Heart right ventricle (tissue), 16 donors: ENCODE data around the gene MYO1E. TPM values are rescaled to one million over a fixed set of nuclear protein-coding genes. Genes with fewer than 3 reads are reported as not detected.
A peak's percentile ranks its signal among the peaks of the same experiment; 100 is the strongest.

ENCODE experiments used
- ATAC-seq, 8 donors: fragments of 200-7000 bp; cut with Tn5 transposase; one replicate each; pipeline ENCODE4 v1.9.1; 2020; ENCODE audit warnings: mild to moderate bottlenecking in 8 of 8, moderate library complexity in 8 of 8, moderate number of reproducible peaks in 1 of 8
- DNase-seq, 2 donors: peaks; one replicate each; pipeline ENCODE4 v3.0.0-alpha.2; 2020
- H3K27ac ChIP-seq, 10 donors: fragments of 200-600 bp; sonication (generic) in 2 of 10; one replicate each; pipeline versions ENCODE4 v1.5.0 to v1.8.0; 2020 to 2022; ENCODE audit warnings: mild to moderate bottlenecking in 3 of 10
- H3K27me3 ChIP-seq, 7 donors: fragments of 200-600 bp; one replicate each; pipeline ENCODE4 v1.8.0; 2021 to 2022; ENCODE audit warnings: mild to moderate bottlenecking in 2 of 7
- H3K36me3 ChIP-seq, 9 donors: fragments of 200-600 bp; sonication (generic) in 1 of 9; one replicate each; pipeline versions ENCODE4 v1.5.0 to v1.8.0; 2020 to 2022; ENCODE audit warnings: mild to moderate bottlenecking in 2 of 9
- H3K4me1 ChIP-seq, 9 donors: fragments of 200-600 bp; sonication (generic) in 1 of 9; one replicate each; pipeline versions ENCODE4 v1.5.0 to v1.8.0; 2020 to 2022; ENCODE audit warnings: mild to moderate bottlenecking in 4 of 9
- H3K4me3 ChIP-seq, 10 donors: fragments of 200-600 bp; sonication (generic) in 2 of 10; one replicate each; pipeline versions ENCODE4 v1.5.0 to v1.8.0; 2020 to 2022; ENCODE audit warnings: mild to moderate bottlenecking in 7 of 10, moderate library complexity in 2 of 10
- H3K9me3 ChIP-seq, 11 donors: fragments of 200-600 bp in 10 of 11; sonication (generic) in 2 of 11; one replicate each; pipeline versions ENCODE4 v1.5.0 to v1.8.0; 2013 to 2022; ENCODE audit warnings: mild to moderate bottlenecking in 2 of 11, control low read depth in 1 of 11, moderate library complexity in 1 of 11
- WGBS, 2 donors: extraction: QIAGEN DNeasy Blood & Tissue Kit; methylation state at CpG; one replicate each; pipeline ENCODE4 v1.1.7; 2013; ENCODE audit warnings: inconsistent platforms in 1 of 2; 5-methylcytosine and 5-hydroxymethylcytosine counted together
- intact Hi-C, 10 donors: fragments of 100-400 bp; cut with DNase I; formaldehyde crosslinking; loops; one replicate each; pipeline versions ENCODE4 v1.11.1 to v1.14.2; 2022
- long read RNA-seq, 3 donors: library from polyadenylated mRNA; unstranded; transcript quantifications; one replicate each; pipeline ENCODE4 v2.0.0, GENCODE V29; 2020 to 2021
- polyA plus RNA-seq, 2 donors: library from polyadenylated mRNA; stranded (reverse); fragments of 200-250 nt; gene quantifications; one replicate each; pipeline ENCODE4 v1.2.3, GENCODE V29; 2013
- total RNA-seq, 10 donors: library from RNA; stranded (reverse); fragmentation: NEBNext Ultra II Directional in 3 of 10; extraction: Animal tissue kit (Norgen Biotek cat#: 25700) in 3 of 10; gene quantifications; one replicate each; pipeline versions ENCODE4 v1.2.1 to v1.2.4, GENCODE V29; 2021 to 2023
- TF ChIP-seq, protein P1 (sequence below), 9 donors: fragments of 200-600 bp; sonication (generic) in 2 of 9; IDR thresholded peaks; one replicate each; pipeline versions ENCODE4 v1.5.0 to v1.8.0; 2021 to 2022; ENCODE audit warnings: antibody characterized with exemption in 9 of 9, mild to moderate bottlenecking in 5 of 9, moderate library complexity in 1 of 9
- donor health status: Arrhythmogenic right ventricular cardiomyopathy.
- donor health status: ischemic (EF 13 %, LVEDD 7.1; RV severe dilation, severe dysfunction).
- donor health status: healthy with polysubstance abuse.
- donor health status: DM: no; HTN: yes; CAD: no.
- donor health status: DM: no; HTN: no; CAD: no.
- donor health status: ischemic (EF 25% LVEDD 6.9; RV normal size, moderate dysfunction).
- donor health status: ischemic (EF 25% LVEDD 5.7; RV mildly dilated, moderate dysfunction).
- donor health status: healthy.
- donor health status: DM: yes; HTN: yes; CAD: no.
- donor health status: Ischemic cardiomyopathy.
- donor health status: ischemic (EF 35%, LVEDD 5.7; RV mildly dilated, moderate dysfunction).
- donor health status: nonischemic (EF 11% LVEDD 7.7; RV severe dilation, severe dysfunction).
- donor health status: DM: yes; HTN: yes; CAD: no.
- donor health status: PGD.
- donor health status: ischemic (EF 29% LVEDD 5.4; RV normal size, mild dysfunction).
- donor health status: nonischemic (EF 23%, LVEDD 6.1; RV moderate dilation, normal function).

MYO1E gene
- total RNA-seq = 10 to 100 TPM; 20.6 to 75.3 (median 28.4) TPM
- polyA plus RNA-seq = 10 to 100 TPM in 1 of 2 donors, 1 to 10 TPM in 1; 9.3 to 16.5 TPM
- long read RNA-seq, donor 1, partial matches to known transcripts = 3 of 7 reads
- long read RNA-seq, donor 1, other reads (novel, unspliced or antisense) = 4 of 7 reads
- long read RNA-seq, donor 2, full-length matches to known transcripts = 2 of 9 reads
- long read RNA-seq, donor 2, partial matches to known transcripts = 5 of 9 reads
- long read RNA-seq, donor 2, other reads (novel, unspliced or antisense) = 2 of 9 reads
- long read RNA-seq, donor 3, full-length matches to known transcripts = 9 of 34 reads
- long read RNA-seq, donor 3, partial matches to known transcripts = 19 of 34 reads
- long read RNA-seq, donor 3, other reads (novel, unspliced or antisense) = 6 of 34 reads

GRCh38 chr15:59372352-59373211, at the start of gene MYO1E:
Gene MYO1E, minus strand, starts transcription at chr15:59372871. Its CDS starts 371 bp downstream, at chr15:59372500.
- Histone ChIP-seq H3K4me3 (peak within 1 kb of the TSS; percentile 75 to 99 (median 90)), H3K4me1 (peaks cover 0 to 35% (median 17%) of the 10 kb centered on the region in 9 donors), H3K27ac (peak within 1 kb of the TSS; percentile 83 to 97 (median 93)), H3K36me3 (no peaks in the 10 kb centered on the region), H3K9me3 (no peaks in the 10 kb centered on the region), H3K27me3 (peaks cover 0 to 30% (median 0%) of the 10 kb centered on the region in 7 donors)
- peak; percentile 76 to 94 for DNase-seq
- ATAC-seq = peak; percentile 95 to 98 (median 98)
- whole genome bisulfite sequencing, 2 donors = 0% methylated on average over 74 of the region's 74 CpGs
- intact Hi-C loops = loop anchor here in 8 of 10 donors (5.0 to 10.0 kb wide), 7 partner anchors 65 to 150 kb away; partner anchors contain the start of gene FAM81A (in 4 of the 8)
- TF ChIP-seq, protein P1, sequence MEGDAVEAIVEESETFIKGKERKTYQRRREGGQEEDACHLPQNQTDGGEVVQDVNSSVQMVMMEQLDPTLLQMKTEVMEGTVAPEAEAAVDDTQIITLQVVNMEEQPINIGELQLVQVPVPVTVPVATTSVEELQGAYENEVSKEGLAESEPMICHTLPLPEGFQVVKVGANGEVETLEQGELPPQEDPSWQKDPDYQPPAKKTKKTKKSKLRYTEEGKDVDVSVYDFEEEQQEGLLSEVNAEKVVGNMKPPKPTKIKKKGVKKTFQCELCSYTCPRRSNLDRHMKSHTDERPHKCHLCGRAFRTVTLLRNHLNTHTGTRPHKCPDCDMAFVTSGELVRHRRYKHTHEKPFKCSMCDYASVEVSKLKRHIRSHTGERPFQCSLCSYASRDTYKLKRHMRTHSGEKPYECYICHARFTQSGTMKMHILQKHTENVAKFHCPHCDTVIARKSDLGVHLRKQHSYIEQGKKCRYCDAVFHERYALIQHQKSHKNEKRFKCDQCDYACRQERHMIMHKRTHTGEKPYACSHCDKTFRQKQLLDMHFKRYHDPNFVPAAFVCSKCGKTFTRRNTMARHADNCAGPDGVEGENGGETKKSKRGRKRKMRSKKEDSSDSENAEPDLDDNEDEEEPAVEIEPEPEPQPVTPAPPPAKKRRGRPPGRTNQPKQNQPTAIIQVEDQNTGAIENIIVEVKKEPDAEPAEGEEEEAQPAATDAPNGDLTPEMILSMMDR (IDR thresholded peaks at IDR 0.05) = no peak

- no peak for ATAC-seq
- Histone ChIP-seq H3K36me3 (no peaks in the 10 kb centered on the region), H3K9me3 (no peaks in the 10 kb centered on the region), H3K4me3 (no peak overlapping the region), H3K4me1 (no peaks in the 10 kb centered on the region), H3K27me3 (peaks cover 0 to 16% (median 5%) of the 10 kb centered on the region in 7 donors), H3K27ac (no peak overlapping the region)
- TF ChIP-seq, protein P1 (IDR thresholded peaks at IDR 0.05) = no peak
- no peak for DNase-seq
- intact Hi-C loops = no loop called here
- 40 to 48% methylated on average over 12 of the region's 16 CpGs for WGBS, 2 donors
Measured at GRCh38 chr15:59420986-59421618, 48.4 kb upstream of the MYO1E start.

GRCh38 chr15:59420108-59420507, 47.4 kb upstream of the MYO1E start:
- H3K27ac ChIP-seq = no peak overlapping the region
- 91 to 95% methylated on average over 3 of the region's 3 CpGs for WGBS, 2 donors
- intact Hi-C loops = no loop called here
- no peaks in the 10 kb centered on the region for H3K4me1 ChIP-seq
- no peaks in the 10 kb centered on the region for H3K9me3 ChIP-seq
- ATAC-seq (no peak), DNase-seq (no peak)
- H3K36me3 ChIP-seq = no peaks in the 10 kb centered on the region
- H3K27me3 ChIP-seq = peaks cover 0 to 16% (median 5%) of the 10 kb centered on the region in 7 donors
- TF ChIP-seq, protein P1 (IDR thresholded peaks at IDR 0.05) = no peak
- no peak overlapping the region for H3K4me3 ChIP-seq

DNA sequence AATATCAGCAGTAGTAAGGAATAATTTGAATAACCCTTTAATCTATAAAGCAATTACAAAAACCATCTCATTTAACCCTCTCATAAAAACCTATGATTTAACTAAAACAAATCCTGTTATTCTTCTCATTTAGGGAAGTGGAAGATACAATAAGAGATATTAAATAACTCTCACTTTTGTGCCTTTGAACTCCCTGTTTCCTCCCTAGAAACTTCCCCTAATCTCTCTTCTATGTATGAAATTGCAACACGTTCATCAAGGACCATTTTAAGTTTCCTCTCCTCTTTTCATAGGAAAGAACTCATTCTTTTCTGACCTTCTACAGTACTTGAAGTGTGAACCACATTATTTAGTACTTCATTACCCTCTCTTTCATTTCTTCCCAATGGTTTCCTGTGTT, 46.5 kb upstream of the MYO1E start:
- TF ChIP-seq, protein P1 (IDR thresholded peaks at IDR 0.05) = no peak
- WGBS, 2 donors = 78 to 84% methylated on average over 1 of the region's 1 CpG
- Histone ChIP-seq H3K4me1 (no peaks in the 10 kb centered on the region), H3K27me3 (peaks cover 0 to 16% (median 2%) of the 10 kb centered on the region in 7 donors), H3K36me3 (no peaks in the 10 kb centered on the region), H3K9me3 (no peaks in the 10 kb centered on the region), H3K27ac (no peak overlapping the region), H3K4me3 (no peak overlapping the region)
- DNase-seq (no peak), ATAC-seq (no peak)
- intact Hi-C loops = no loop called here
